Chondrocyte (in vitro differentiated cells): Measurements from ENCODE around the gene DISC1. TPM values are rescaled to one million over a fixed set of nuclear protein-coding genes. Genes with fewer than 3 reads are reported as not detected.

Experiments used
- DNase-seq: peaks from one replicate; pipeline ENCODE4 v3.0.0; 2021; ENCODE audit warnings: mixed read lengths, low spot score
- H3K27ac Mint-ChIP-seq: one replicate; pipeline ENCODE4 v1.8.0; 2021; ENCODE audit warnings: mild to moderate bottlenecking, moderate library complexity, mixed read lengths; ENCODE audit not compliant: unreplicated experiment
- H3K27me3 Mint-ChIP-seq: 2 replicates; pipeline ENCODE4 v1.8.0; 2021; ENCODE audit warnings: low read depth, mixed read lengths
- H3K36me3 Mint-ChIP-seq: 2 replicates; pipeline ENCODE4 v1.8.0; 2021; ENCODE audit warnings: low read depth, mixed read lengths
- H3K4me1 Mint-ChIP-seq: 2 replicates; pipeline ENCODE4 v1.8.0; 2021; ENCODE audit warnings: low read depth, mild to moderate bottlenecking, mixed read lengths
- H3K4me3 Mint-ChIP-seq: one replicate; pipeline ENCODE4 v1.8.0; 2021; ENCODE audit warnings: mild to moderate bottlenecking, moderate library complexity, mixed read lengths; ENCODE audit not compliant: unreplicated experiment
- H3K9me3 Mint-ChIP-seq: 2 replicates; pipeline ENCODE4 v1.8.0; 2021; ENCODE audit warnings: low read depth, mixed read lengths
- total RNA-seq: library from RNA; stranded (reverse); gene quantifications from 3 replicates; pipeline ENCODE4 v1.2.1, GENCODE V29; 2021
- TF ChIP-seq, protein P1 (sequence below): fragments of 200-600 bp; sonication (generic); IDR thresholded peaks from 2 replicates; pipeline ENCODE4 v1.5.0; 2021; ENCODE audit warnings: antibody characterized with exemption, mild to moderate bottlenecking, moderate library complexity

DISC1 gene
- total RNA-seq, 1 donor from 2014 or later = 5.0 TPM

DNA sequence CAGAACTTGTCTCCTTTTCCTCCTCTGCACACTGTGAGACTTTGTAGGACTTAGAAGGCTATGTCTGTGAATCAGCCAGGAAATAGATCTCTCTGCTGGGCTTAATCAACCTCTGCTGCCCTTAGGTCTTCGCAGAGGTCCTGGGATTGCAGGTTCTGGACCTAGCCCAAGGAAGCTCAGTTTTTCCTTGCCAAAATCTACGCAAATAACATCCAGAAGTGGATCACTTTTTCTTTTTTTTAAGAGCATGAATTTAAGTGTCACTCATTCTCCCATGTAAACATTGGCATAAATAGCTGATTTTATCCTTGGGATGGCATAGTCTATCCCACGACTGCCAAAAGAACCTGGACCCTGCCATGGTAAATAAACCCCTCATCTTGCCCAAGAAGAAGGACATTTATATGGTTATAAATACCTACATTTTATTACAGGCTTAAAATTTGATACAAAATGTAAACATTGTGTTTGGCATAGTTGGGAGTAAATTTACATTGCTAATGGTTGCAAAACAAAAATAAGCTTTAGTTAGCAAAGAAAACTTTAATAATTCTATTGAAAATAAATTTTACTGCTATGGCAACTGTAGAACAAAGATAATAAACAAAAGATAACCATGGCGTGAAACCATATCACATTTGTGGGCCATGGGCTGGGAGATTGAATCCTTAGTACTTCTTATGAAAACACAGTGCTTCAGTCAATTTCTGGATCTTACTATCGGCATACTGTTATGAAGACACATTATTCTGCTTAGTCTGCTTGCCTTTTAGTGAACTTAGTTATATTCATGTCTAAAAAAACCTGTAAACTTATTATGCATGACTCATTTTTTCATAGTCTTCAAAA is 24.5 kb upstream of the DISC1 start:
- no peak for DNase-seq
- Mint-ChIP-seq H3K27ac (no peak overlapping the region), H3K9me3 (no peaks in the 10 kb centered on the region), H3K4me1 (peaks cover 12% of the 10 kb centered on the region), H3K36me3 (no peaks in the 10 kb centered on the region), H3K4me3 (no peak overlapping the region), H3K27me3 (no peaks in the 10 kb centered on the region)
- TF ChIP-seq, protein P1, sequence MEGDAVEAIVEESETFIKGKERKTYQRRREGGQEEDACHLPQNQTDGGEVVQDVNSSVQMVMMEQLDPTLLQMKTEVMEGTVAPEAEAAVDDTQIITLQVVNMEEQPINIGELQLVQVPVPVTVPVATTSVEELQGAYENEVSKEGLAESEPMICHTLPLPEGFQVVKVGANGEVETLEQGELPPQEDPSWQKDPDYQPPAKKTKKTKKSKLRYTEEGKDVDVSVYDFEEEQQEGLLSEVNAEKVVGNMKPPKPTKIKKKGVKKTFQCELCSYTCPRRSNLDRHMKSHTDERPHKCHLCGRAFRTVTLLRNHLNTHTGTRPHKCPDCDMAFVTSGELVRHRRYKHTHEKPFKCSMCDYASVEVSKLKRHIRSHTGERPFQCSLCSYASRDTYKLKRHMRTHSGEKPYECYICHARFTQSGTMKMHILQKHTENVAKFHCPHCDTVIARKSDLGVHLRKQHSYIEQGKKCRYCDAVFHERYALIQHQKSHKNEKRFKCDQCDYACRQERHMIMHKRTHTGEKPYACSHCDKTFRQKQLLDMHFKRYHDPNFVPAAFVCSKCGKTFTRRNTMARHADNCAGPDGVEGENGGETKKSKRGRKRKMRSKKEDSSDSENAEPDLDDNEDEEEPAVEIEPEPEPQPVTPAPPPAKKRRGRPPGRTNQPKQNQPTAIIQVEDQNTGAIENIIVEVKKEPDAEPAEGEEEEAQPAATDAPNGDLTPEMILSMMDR = no peak

DNA sequence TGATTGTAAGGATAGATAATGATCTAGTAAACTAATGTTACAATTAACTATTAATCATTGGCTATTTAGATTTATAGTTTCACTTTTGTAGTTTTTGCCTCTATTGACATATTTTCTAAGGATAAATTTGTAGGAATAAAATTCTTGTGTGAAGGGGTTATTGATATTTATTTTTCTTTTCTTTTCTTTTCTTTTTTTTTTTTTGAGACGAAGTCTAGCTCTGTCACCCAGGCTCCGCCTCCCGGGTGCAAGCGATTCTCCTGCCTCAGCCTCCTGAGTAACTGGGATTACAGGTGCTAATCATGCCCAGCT is 24.0 kb upstream of the DISC1 start:
- Mint-ChIP-seq H3K4me1 (peaks cover 12% of the 10 kb centered on the region), H3K27ac (no peak overlapping the region), H3K4me3 (no peak overlapping the region), H3K36me3 (peaks cover under 1% of the 10 kb centered on the region), H3K9me3 (peaks cover under 1% of the 10 kb centered on the region), H3K27me3 (no peaks in the 10 kb centered on the region)
- TF ChIP-seq, protein P1 = no peak
- DNase-seq = no peak

DNA sequence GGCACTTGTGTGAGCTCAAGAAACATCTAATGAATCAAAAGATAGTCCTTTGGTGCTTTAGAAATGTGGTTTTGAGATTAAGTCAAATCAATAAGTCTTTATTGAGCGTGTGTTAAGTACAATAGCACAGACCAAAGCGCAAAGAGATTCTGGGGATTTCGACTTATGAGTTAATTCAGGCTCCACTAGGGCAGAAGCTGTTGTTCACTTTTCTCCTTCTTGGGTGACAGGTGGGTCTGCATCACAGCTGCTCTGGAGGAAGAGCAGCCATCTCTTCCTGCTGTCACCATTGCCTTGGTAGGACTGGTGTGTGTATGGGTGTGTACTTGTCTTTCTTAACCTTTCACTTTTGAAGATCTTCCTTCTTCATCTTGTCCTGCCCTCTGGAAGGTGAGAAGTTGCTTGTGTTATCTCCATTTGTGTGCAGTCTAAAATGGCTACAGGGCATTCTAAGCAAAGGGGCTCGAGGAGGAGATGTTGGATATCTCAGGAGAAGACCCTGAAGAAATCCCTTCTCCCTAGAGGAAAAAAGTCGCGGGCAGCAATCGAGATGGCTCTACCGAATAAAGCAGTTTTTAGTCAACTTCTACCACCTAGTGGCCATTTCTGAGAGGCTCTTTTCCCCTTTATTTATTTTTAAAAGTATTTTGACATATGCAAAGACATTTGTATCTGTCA is 22.9 kb upstream of the DISC1 start:
- Mint-ChIP-seq H3K27ac (no peak overlapping the region), H3K36me3 (peaks cover 3% of the 10 kb centered on the region)
- no peak for DNase-seq

DNA sequence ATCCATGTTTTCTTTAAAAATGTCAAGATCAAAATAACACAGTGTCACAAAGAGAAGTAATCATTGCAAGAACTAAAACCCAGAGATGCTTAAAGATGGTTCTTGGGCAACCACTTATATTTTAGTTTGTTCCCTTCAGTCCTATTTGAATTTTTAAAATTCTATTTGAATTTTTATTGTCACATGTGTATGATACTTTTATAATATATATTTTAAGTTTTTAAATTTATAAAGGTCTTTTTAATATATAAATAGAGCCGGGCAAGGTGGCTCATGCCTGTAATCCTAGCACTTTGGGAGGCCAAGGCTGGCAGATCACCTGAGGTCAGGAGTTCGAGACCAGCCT is 22.3 kb upstream of the DISC1 start:
- Mint-ChIP-seq H3K27ac (no peak overlapping the region), H3K36me3 (peaks cover 3% of the 10 kb centered on the region), H3K4me1 (peaks cover 12% of the 10 kb centered on the region), H3K4me3 (no peak overlapping the region), H3K27me3 (no peaks in the 10 kb centered on the region), H3K9me3 (peaks cover 6% of the 10 kb centered on the region)
- TF ChIP-seq, protein P1 = peak; percentile 24
- DNase-seq = no peak

More for the DNA sequence above, 22.9 kb upstream of the DISC1 start:
- Mint-ChIP-seq H3K27me3 (no peaks in the 10 kb centered on the region), H3K4me3 (peak overlapping the region; percentile 81), H3K4me1 (peaks cover 12% of the 10 kb centered on the region), H3K9me3 (peaks cover 6% of the 10 kb centered on the region)
- TF ChIP-seq, protein P1 = peak; percentile 89

DNA sequence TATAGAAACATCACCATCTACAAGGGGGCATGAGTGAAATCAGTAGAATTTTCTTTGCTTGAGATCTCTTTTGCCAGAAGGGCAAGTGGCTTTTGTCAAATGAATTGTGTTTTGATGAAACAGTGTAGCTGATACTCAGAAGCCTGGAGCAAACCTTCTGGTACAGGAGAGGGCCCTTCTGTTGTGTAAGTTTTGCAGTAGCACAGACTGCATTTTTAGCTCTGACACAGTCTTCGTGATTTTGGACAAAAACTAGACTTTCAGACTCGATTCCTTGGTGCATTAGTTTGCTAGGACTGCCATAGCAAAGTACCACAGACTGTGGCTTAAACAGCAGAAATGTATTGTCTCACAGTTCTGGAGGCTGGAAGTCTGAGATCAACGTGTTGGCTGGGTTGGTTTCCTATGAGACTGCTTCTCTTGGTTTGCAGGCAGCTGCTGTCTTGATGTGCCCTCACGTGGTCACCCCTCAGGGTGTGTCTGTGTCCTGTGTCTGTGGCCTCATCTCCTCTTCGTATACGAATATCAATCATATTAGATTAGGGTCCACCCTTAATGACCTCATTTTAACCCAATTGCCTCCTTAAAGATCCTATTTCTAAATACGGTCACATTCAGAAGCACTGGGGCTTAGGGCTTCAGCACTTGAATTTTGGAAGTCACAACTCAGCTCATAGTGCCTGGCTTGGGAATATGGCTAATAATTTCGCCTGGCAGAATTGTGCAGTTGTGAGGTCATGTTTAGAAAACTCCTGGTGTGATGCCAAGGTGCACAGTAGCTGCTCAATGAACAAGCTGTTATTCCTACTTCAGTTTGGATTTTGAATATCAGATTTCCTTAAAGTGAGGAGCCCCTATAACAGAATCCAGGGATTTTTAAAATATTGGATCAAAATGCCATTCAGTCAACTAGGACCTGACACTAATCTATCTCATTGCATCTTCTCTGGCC is 21.2 kb upstream of the DISC1 start:
- Mint-ChIP-seq H3K27me3 (no peaks in the 10 kb centered on the region), H3K27ac (no peak overlapping the region), H3K4me1 (peaks cover 12% of the 10 kb centered on the region), H3K9me3 (peaks cover 6% of the 10 kb centered on the region), H3K36me3 (peaks cover 3% of the 10 kb centered on the region), H3K4me3 (no peak overlapping the region)
- DNase-seq = no peak
- TF ChIP-seq, protein P1 = no peak
